H9 (cell line): Measurements from ENCODE around the gene PXYLP1. TPM values are rescaled to one million over a fixed set of nuclear protein-coding genes. Genes with fewer than 3 reads are reported as not detected.

Source experiments
- DNase-seq: peaks from one replicate; pipeline ENCODE4 v3.0.0-alpha.2; 2017
- H2AFZ ChIP-seq: one replicate; pipeline ENCODE4 v1.6.1; 2013; ENCODE audit warnings: mild to moderate bottlenecking, low read length, control low read depth, moderate library complexity
- H2AK5ac ChIP-seq: 2 replicates; pipeline ENCODE4 v1.6.1; 2013; ENCODE audit warnings: low read length, control low read depth, mixed read lengths; ENCODE audit not compliant: insufficient read length
- H2BK120ac ChIP-seq: one replicate; pipeline ENCODE4 v1.6.1; 2013; ENCODE audit warnings: low read depth, mild to moderate bottlenecking, low read length, control low read depth, inconsistent platforms; ENCODE audit not compliant: poor library complexity, severe bottlenecking
- H2BK12ac ChIP-seq: 2 replicates; pipeline ENCODE4 v1.6.1; 2013; ENCODE audit warnings: low read length, control low read depth, mixed read lengths, low read depth; ENCODE audit not compliant: insufficient read length
- H2BK15ac ChIP-seq: 2 replicates; pipeline ENCODE4 v1.6.1; 2013; ENCODE audit warnings: low read depth, low read length, control low read depth
- H2BK20ac ChIP-seq: one replicate; pipeline ENCODE4 v1.6.1; 2013; ENCODE audit warnings: low read depth, mild to moderate bottlenecking, low read length, control low read depth, inconsistent platforms; ENCODE audit not compliant: poor library complexity, severe bottlenecking
- H2BK5ac ChIP-seq: 2 replicates; pipeline ENCODE4 v1.6.1; 2013; ENCODE audit warnings: low read length, control low read depth, mixed read lengths; ENCODE audit not compliant: insufficient read length
- H3K14ac ChIP-seq: 2 replicates; pipeline ENCODE4 v1.6.1; 2013; ENCODE audit warnings: low read length, control low read depth; ENCODE audit not compliant: insufficient read depth
- H3K18ac ChIP-seq: 2 replicates; pipeline ENCODE4 v1.6.1; 2013; ENCODE audit warnings: low read depth, mild to moderate bottlenecking, mixed read lengths, low read length, control low read depth; ENCODE audit not compliant: insufficient read length
- H3K23ac ChIP-seq: 2 replicates; pipeline ENCODE4 v1.6.1; 2013; ENCODE audit warnings: low read length, control low read depth, mixed read lengths, low read depth; ENCODE audit not compliant: insufficient read length
- H3K23me2 ChIP-seq: 2 replicates; pipeline ENCODE4 v1.6.1; 2013; ENCODE audit warnings: low read depth, mild to moderate bottlenecking, mixed read lengths, low read length, control low read depth; ENCODE audit not compliant: insufficient read length, poor library complexity, severe bottlenecking
- H3K27ac ChIP-seq: 2 replicates; pipeline ENCODE4 v1.5.1; 2013; ENCODE audit warnings: low read length, control low read depth, mixed read lengths, low read depth; ENCODE audit not compliant: insufficient read length
- H3K27me3 ChIP-seq: 2 replicates; pipeline ENCODE4 v1.6.1; 2013; ENCODE audit warnings: low read length, control low read depth, inconsistent platforms; ENCODE audit not compliant: insufficient read depth
- H3K4ac ChIP-seq: 2 replicates; pipeline ENCODE4 v1.6.1; 2013; ENCODE audit warnings: low read depth, mild to moderate bottlenecking, control low read depth, inconsistent platforms, low read length, moderate library complexity
- H3K4me1 ChIP-seq: 2 replicates; pipeline ENCODE4 v1.6.1; 2013; ENCODE audit warnings: low read length, control low read depth, inconsistent platforms; ENCODE audit not compliant: insufficient read depth
- H3K4me2 ChIP-seq: 2 replicates; pipeline ENCODE4 v1.6.1; 2013; ENCODE audit warnings: low read length, control low read depth, mixed read lengths; ENCODE audit not compliant: insufficient read length, insufficient read depth
- H3K56ac ChIP-seq: 2 replicates; pipeline ENCODE4 v1.6.1; 2013; ENCODE audit warnings: low read depth, mild to moderate bottlenecking, mixed read lengths, low read length, control low read depth; ENCODE audit not compliant: insufficient read length
- H3K79me1 ChIP-seq: 2 replicates; pipeline ENCODE4 v1.6.1; 2013; ENCODE audit warnings: low read depth, mild to moderate bottlenecking, moderate library complexity, low read length, control low read depth, inconsistent platforms; ENCODE audit not compliant: insufficient read depth, poor library complexity, severe bottlenecking
- H3K79me2 ChIP-seq: 2 replicates; pipeline ENCODE4 v1.6.1; 2013; ENCODE audit warnings: low read length, control low read depth, inconsistent platforms; ENCODE audit not compliant: insufficient read depth
- H3K9ac ChIP-seq: 2 replicates; pipeline ENCODE4 v1.6.1; 2013; ENCODE audit warnings: low read length, control low read depth, mixed read lengths; ENCODE audit not compliant: insufficient read length; ENCODE audit errors: extremely low read depth
- H3K9me3 ChIP-seq: one replicate; pipeline ENCODE4 v1.6.1; 2013; ENCODE audit warnings: low read depth, low read length, inconsistent platforms; ENCODE audit not compliant: control insufficient read depth
- H3T11ph ChIP-seq: one replicate; pipeline ENCODE4 v1.6.1; 2013; ENCODE audit warnings: mild to moderate bottlenecking, low read length, control low read depth, inconsistent platforms
- H4K20me1 ChIP-seq: one replicate; pipeline ENCODE4 v1.6.1; 2013; ENCODE audit not compliant: control insufficient read depth, insufficient read length, insufficient read depth
- H4K5ac ChIP-seq: 2 replicates; pipeline ENCODE4 v1.6.1; 2013; ENCODE audit warnings: low read depth, mild to moderate bottlenecking, mixed read lengths, low read length, control low read depth; ENCODE audit not compliant: insufficient read length
- H4K8ac ChIP-seq: replicated peaks from 2 replicates; pipeline ENCODE4 v1.6.1; 2013; ENCODE audit warnings: low read length, control low read depth, mixed read lengths, low read depth; ENCODE audit not compliant: insufficient read length
- H4K91ac ChIP-seq: 2 replicates; pipeline ENCODE4 v1.6.1; 2013; ENCODE audit warnings: low read depth, mild to moderate bottlenecking, moderate library complexity, mixed read lengths, low read length, control low read depth; ENCODE audit not compliant: insufficient read length
- H3K27ac Mint-ChIP-seq, 3 experiments: 2 replicates in 2 of 3; 3 replicates in 1 of 3; pipeline ENCODE4 v1.8.0; 2020 to 2021; ENCODE audit warnings: mixed read lengths in 3 of 3, mild to moderate bottlenecking in 1 of 3, moderate library complexity in 1 of 3
- H3K27me3 Mint-ChIP-seq: 2 replicates; pipeline ENCODE4 v1.8.0; 2021; ENCODE audit warnings: low read depth, mild to moderate bottlenecking, moderate library complexity, mixed read lengths
- H3K36me3 Mint-ChIP-seq, 3 experiments: 2 replicates in 2 of 3; 3 replicates in 1 of 3; pipeline ENCODE4 v1.8.0; 2020 to 2021; ENCODE audit warnings: low read depth in 3 of 3, mixed read lengths in 3 of 3; ENCODE audit not compliant: insufficient read depth in 1 of 3
- H3K4me1 Mint-ChIP-seq, 2 experiments: 2 replicates each; pipeline ENCODE4 v1.8.0; 2020; ENCODE audit warnings: mixed read lengths in 2 of 2
- H3K4me3 Mint-ChIP-seq, 2 experiments: 2 replicates in 1 of 2; 3 replicates in 1 of 2; pipeline ENCODE4 v1.8.0; 2020 to 2021; ENCODE audit warnings: mild to moderate bottlenecking in 2 of 2, mixed read lengths in 2 of 2, moderate library complexity in 1 of 2
- H3K9me3 Mint-ChIP-seq, 2 experiments: 2 replicates in 1 of 2; 3 replicates in 1 of 2; pipeline ENCODE4 v1.8.0; 2020; ENCODE audit warnings: mild to moderate bottlenecking in 2 of 2, mixed read lengths in 2 of 2, moderate library complexity in 1 of 2
- CTCF ChIP-seq: fragments of 200-600 bp; sonication (generic); conservative IDR thresholded peaks from 3 replicates; pipeline ENCODE4 v1.8.0; 2021; ENCODE audit warnings: antibody characterized with exemption, mild to moderate bottlenecking
- WGBS: extraction: QIAGEN DNeasy Blood & Tissue Kit; methylation state at CpG from one replicate; pipeline ENCODE4 v1.1.7; 2013; ENCODE audit warnings: missing lambda C conversion rate, low lambda C conversion rate, mixed read lengths; ENCODE audit not compliant: insufficient read length; ENCODE audit errors: extremely low coverage; 5-methylcytosine and 5-hydroxymethylcytosine counted together
- total RNA-seq: library from RNA; stranded (reverse); gene quantifications from 2 replicates; pipeline ENCODE4 v1.2.1, GENCODE V29; 2021

Gene PXYLP1
- total RNA-seq, 1 experiment from 2014 or later = 17.9 TPM

GRCh38 chr3:141288336-141288990 is 56.8 kb downstream of the PXYLP1 start:
- Histone ChIP-seq H3K18ac (no peak overlapping the region), H2BK5ac (no peak overlapping the region), H4K8ac (no peak overlapping the region), H3K79me2 (no peaks in the 10 kb centered on the region), H3K4me1 (no peaks in the 10 kb centered on the region), H3K14ac (no peak overlapping the region), H4K20me1 (no peaks in the 10 kb centered on the region), H2BK15ac (no peak overlapping the region), H2BK12ac (no peak overlapping the region), H3K9me3 (no peaks in the 10 kb centered on the region), H3K27me3 (no peaks in the 10 kb centered on the region), H3K79me1 (no peaks in the 10 kb centered on the region), H3K23ac (no peak overlapping the region), H2AK5ac (no peak overlapping the region), H3K4me2 (no peak overlapping the region), H3T11ph (no peak overlapping the region), H3K9ac (no peak overlapping the region), H3K56ac (no peak overlapping the region), H2BK20ac (no peak overlapping the region), H2AFZ (no peak overlapping the region), H4K91ac (no peak overlapping the region), H3K23me2 (no peaks in the 10 kb centered on the region), H3K4ac (no peak overlapping the region), H2BK120ac (no peak overlapping the region), H3K27ac (no peak overlapping the region), H4K5ac (no peak overlapping the region)
- Mint-ChIP-seq H3K4me1 (no peaks in the 10 kb centered on the region), H3K36me3 (peaks cover 5 to 33% (median 28%) of the 10 kb centered on the region in 3 experiments; a peak in 6 of 7 replicates), H3K9me3 (no peaks in the 10 kb centered on the region), H3K27me3 (no peaks in the 10 kb centered on the region), H3K27ac (no peak overlapping the region; a peak in 1 of 7 replicates), H3K4me3 (no peak overlapping the region)
- no peak for DNase-seq
- no CpG with 5 or more reads among the region's 7 CpGs for WGBS
- TF ChIP-seq CTCF = no peak
